Astrocyte of the cerebellum (primary cell): Measurements from ENCODE around the gene TOLLIP.

Experiments
- DNase-seq: peaks from one replicate; pipeline ENCODE4 v3.0.0-alpha.2; 2011; ENCODE audit warnings: low read depth
- H3K4me3 ChIP-seq: 2 replicates; pipeline ENCODE4 v1.5.1; 2011; ENCODE audit warnings: mild to moderate bottlenecking, low read depth, low read length, moderate library complexity
- CTCF ChIP-seq: IDR thresholded peaks from 2 replicates; pipeline ENCODE4 v1.5.1; 2012; ENCODE audit warnings: low read length, low read depth, moderate library complexity, mild to moderate bottlenecking; ENCODE audit errors: missing control alignments
- in situ Hi-C: cut with HindIII; loops from 2 replicates; pipeline ENCODE4 v1.10.0; 2017; ENCODE audit warnings: low sequenced_read_pairs

The TOLLIP gene

DNA sequence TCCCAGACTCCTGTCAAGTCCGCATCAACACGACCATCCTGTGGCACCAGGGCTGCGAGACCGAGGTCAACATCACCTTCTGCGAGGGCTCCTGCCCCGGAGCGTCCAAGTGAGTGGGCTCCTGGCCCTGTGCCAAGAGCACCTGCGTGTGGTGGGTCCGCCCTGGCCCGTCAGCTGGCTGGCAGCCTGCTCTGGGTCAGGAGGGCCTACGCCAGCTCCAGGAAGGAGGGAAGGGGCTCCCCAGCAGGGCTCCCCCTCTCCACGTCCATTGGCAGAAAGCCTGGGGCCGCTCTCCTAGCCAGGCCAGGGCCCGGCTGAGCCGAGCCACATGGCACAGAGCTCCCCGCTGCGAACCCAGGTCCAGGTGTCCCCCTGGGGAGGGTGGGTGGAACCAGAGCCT is 48.8 kb downstream of the TOLLIP start:
- no peak for TF ChIP-seq CTCF
- no peak for DNase-seq
- in situ Hi-C loops, result no loop called here
- no peak overlapping the region for H3K4me3 ChIP-seq

DNA sequence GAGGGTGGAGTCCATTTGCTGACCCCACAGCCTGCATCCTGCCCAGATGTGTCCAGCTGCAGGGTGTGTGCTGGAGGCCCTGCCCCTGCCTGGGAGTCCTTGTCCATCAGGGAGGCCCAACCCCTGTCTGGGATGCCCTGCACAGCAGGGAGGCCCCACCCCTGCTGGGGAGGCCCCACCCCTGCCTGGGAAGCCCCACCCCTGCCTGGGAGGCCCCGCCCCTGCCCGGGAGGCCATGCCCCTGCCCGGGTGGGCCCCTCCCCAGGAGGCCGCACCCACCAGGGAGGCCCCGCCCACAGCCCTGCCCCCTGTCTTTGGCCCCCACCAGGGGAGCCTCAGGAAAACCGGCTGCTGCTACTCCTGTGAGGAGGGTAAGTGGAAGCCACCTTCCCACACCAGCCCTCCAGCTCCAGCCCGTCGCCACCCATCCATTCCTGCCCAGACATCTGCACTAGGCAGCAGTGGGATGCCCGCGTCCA is 49.4 kb downstream of the TOLLIP start:
- in situ Hi-C loops, result no loop called here
- TF ChIP-seq CTCF, result no peak
- no peak for DNase-seq

DNA sequence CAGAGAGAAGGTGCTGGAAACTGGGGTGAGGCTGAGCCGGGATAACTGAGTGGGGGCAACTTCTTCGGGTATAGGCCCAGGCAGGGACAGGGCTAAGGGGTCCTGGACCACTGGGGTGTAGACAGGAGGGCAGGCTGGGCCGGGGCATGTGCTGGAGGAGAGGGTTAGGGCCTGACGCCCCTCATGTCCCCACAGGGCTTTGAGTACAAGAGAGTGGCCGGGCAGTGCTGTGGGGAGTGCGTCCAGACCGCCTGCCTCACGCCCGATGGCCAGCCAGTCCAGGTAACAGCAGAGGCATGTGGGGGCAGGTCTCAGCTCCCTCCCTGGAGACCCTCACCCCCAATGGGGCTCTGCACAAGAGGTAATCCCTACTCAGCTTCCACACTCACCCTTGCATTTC is 49.9 kb downstream of the TOLLIP start:
- in situ Hi-C loops, result no loop called here
- no peak for DNase-seq
- no peak overlapping the region for H3K4me3 ChIP-seq
- TF ChIP-seq CTCF, result no peak

More for the DNA sequence above, 49.4 kb downstream of the TOLLIP start:
- H3K4me3 ChIP-seq, result no peak overlapping the region

GRCh38 chr11:1259076-1259461 is 50.4 kb downstream of the TOLLIP start:
- in situ Hi-C loops, result no loop called here
- DNase-seq, result no peak
- H3K4me3 ChIP-seq, result no peak overlapping the region
- no peak for TF ChIP-seq CTCF

GRCh38 chr11:1258401-1259075 is 50.9 kb downstream of the TOLLIP start:
- in situ Hi-C loops, result no loop called here
- no peak overlapping the region for H3K4me3 ChIP-seq
- TF ChIP-seq CTCF, result no peak
- DNase-seq, result no peak

DNA sequence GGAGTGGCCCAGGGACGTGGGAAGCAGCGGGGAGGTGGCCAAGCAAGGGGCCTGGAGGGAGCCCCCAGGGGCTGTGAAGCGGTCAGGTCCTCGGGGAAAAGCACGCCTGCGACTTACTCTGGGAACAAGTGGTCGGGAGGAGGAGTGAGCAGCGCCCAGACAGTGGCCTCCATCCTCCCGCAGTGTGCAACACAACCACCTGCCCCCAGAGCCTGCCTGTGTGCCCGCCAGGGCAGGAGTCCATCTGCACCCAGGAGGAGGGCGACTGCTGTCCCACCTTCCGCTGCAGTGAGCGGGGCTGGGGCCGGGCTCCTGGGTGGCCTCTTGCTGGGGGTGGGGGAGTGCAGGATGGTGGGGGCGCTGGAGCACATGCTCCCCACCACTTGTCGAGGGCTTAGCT is 51.5 kb downstream of the TOLLIP start:
- no peak for DNase-seq
- TF ChIP-seq CTCF, result no peak
- in situ Hi-C loops, result no loop called here
- H3K4me3 ChIP-seq, result no peak overlapping the region
